Vein endothelial cell (primary cell): Measurements from ENCODE around the gene CDK5. TPM values are rescaled to one million over a fixed set of nuclear protein-coding genes. Genes with fewer than 3 reads are reported as not detected.

Source experiments
- total RNA-seq: library from RNA; depleted of rRNA; stranded (reverse); fragments of >200 nt; gene quantifications from 2 replicates; pipeline ENCODE4 v1.2.3, GENCODE V29; 2012

Gene CDK5
- 15.2 and 15.4 TPM in 2 replicates for total RNA-seq

DNA sequence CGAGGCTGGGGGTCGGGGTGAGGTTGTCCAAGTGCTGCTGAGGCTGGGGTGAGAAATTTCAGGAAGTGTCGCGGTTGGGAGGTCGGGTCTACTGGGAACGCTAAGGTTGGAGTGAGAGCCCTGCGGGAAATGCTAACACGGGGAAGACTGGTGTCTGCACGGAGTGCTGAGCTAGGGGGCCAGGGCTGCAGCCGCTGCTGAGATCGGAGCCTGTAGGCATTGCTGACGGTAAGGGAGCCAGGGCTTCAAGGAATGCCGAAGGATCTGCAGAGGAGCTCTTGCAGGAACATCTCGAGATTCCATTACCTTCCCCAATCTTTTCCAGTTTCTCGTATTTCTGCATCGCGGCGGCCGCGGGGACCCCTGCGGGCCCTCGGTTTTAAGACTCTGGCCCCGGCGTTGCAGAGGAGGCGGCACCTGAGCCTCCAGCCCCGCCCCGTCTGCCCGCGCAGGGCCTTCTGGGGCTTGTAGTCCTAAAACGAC is at the start of gene CDK5:
TSS of gene CDK5 (minus strand) at position 392 of the 483 bp plus-strand sequence. CDS start at position 343, 49 bp downstream.

DNA sequence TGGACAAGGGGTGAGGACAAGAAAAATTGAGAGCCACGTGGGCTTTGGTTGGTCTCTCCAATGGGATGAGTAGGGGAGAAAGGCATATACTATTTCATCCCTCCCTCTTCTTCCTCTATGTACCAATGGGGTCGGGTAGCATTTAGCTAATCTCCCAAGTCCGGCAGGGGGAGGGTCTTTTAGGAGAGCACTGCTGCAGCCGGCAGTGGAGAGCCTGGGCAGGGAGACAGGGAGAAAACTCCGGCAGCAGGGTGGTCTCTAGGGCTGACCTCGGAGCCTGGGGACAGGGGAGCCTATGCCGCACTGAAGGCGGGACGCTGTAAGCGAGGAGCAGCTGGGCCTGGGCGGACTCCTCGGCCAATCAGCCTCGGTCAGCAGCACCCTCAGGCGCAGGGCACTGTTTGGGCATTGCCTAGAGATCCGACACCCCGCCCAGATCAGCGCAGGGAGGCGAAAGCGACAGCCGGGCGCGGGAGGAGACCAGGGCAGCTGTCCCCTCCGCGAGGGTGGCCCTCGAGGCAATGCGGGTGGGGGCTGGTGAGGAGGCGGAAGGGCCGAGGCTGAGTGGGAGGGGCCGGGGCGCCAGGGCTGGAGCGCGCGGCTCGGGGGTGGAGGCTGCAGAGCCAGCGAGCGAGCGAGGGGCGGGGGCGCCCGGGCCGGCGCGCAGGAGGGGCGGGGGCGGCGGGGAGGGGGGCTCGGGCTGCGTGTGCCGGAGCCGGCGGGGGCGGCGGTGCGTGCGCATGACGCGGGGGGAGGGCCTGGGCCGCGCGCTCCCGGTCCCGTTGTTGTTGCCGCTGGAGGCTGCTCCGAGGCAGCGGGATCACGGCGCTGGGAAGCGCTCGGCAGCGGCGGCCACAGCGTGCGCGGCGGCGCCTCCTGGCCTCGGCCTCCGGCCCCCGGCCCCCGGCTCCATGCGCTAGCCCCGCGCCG is 28.3 kb upstream of the CDK5 start, which contains the start of gene AGAP3:
TSS of gene AGAP3 (plus strand) at position 785 of the 930 bp plus-strand sequence. CDS start 267 bp downstream, outside the sequence.

DNA sequence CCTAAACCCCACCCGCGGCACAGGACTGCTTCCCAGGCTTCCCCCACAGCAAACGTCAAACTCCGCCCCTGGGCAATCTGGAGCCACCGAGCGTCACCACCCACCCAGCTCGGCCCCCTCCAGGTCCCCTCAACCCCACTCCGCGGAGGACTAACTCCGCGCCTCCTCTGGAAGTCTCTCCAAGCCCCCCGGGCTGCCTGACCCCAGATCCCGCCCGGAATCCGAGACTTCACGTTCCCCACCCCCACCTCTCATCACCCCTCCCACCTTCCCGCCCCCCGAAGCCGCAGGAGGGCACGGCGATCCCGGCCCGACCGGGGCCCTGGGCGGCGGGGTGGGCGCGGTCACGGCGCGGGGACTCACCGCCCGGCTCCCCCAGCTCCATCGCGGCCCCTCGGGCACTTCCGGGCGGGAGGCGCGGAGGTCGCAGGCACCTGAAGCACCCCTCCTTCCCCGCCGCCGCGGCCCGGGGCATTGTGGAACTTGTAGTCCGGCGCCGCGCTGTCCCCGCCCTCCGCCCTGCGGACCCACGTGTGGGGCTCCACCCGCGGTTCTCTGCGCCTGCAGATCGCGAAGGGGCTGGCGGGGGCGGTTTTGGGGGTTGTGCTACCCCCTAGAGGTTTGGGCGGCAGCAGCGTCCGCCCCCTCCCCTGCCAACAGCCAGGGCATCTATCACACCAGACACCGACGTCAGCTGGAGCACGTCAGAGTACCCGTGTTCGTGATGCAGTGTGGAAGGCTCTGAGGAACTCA is 25.6 kb upstream of the CDK5 start, which contains the start of gene TMUB1:
TSS of gene TMUB1 (minus strand) at position 423 of the 753 bp plus-strand sequence. CDS start 930 bp downstream, outside the sequence.

DNA sequence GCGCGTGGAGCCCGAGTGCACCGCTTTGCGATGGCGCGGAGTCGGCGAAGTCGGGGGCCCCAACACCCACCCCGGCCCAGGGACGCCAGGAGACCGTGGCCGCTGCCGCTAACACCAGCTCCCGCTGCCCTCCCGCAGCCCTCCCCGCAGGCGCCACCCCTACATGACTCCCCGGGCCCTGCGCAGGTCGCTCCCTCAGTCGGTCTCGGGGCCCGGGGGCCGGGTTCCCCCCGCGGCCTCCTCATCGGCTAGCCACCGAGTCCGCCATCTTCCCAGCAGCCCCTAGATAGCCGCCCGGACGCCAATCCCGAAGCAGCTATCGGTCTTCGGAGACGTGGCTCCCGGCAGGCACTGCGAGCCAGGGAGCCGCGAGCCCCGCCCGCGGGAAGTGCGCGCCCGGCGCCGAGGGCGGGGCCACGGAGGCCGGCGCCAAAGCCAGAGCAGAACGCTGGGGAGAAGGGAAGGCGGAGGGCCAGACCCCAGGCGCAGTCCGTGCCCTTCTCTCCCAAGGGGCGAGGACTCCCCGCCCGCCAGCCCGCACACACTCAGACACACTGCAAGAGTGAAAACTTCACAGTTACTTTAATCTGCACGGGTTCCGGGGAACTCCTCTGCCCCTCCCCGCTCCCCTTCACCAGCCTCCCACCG is 22.9 kb upstream of the CDK5 start, which contains the start of gene FASTK:
TSS of gene FASTK (minus strand) at position 288 of the 648 bp plus-strand sequence. CDS start at position 245, 43 bp downstream.

DNA sequence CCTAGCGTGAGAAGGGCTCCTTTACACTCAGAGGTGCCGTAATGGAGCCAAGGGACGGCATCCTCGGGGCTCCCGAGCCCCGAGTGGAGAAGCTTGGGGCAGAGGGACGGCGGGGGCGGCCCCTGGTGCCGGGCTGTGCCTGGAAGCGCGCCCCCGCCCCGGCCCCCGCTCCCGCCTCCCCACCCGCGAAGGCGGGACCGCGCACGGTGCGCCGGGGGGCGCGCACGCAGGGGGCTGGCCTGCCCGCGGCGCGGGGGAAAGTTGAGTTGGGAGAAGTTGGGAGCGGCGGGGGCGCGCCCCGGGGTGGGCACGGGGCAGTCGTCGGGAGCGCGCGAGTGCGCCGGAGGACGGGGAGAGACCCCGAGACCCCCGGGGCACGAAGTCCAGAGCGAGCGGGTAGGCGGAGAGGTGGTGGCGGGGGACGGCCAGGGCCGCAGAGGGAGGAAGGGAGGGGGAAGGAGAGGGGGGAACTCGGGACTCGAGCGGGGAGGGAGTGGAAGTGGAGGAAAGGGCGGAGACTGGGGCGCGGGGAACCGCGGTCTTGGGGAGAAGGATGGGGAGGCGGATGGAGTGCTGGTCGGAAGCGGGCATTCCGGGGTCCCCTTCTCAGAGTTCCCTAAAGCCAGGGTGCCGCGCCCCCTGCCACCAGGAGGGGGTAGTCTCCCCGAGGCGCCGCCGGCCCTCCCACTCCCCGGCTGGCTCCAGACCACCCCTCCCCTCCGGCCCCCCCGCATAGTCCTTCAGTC is 1.8 kb upstream of the CDK5 start, which contains the start of gene SLC4A2:
TSS of gene SLC4A2 (plus strand) at position 223 of the 746 bp plus-strand sequence. CDS start 2,399 bp downstream, outside the sequence.

DNA sequence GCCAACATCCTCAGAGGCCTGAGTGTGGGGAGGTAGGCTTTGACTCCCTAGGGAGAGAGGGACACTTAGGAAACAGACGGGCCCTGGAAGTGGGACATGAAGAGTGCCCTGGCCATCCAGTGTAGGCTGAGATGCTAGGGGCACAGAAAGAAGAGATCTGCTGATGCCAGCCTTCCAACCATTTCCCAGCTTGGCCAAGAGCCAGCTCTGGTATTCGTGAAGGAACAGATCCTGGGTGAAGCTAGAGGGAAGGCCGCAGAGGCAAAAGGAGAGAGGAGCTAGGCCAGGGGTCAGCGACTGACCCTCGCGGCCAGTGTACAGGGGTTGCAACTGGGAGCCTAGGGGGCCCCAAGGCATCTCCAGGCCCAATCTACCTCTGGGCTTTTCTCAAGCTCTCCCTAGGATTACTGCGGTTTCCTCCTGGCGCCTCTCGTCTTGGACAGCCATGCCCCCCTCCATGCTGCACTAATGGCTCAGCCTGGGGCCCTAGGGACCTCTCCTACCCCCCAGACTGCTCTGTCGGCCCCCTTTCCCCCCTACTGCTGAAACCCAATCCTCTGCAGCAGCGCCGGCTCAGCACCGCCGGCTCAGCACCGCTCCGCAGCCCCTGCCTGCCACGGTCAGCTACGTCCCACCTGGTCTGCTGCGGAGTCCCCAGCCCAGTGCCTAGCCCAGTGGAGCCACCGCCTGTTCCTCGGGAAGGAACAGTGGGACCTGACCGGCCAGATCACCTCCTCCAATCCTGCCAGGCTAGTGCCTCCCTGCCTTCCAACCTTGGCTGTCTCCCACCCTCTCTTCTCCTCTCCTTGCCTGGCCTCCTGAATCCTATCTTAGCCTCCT is 9.5 kb downstream of the CDK5 start, which contains the start of gene ASIC3:
TSS of gene ASIC3 (plus strand) at position 556 of the 840 bp plus-strand sequence. CDS start 355 bp downstream, outside the sequence.

DNA sequence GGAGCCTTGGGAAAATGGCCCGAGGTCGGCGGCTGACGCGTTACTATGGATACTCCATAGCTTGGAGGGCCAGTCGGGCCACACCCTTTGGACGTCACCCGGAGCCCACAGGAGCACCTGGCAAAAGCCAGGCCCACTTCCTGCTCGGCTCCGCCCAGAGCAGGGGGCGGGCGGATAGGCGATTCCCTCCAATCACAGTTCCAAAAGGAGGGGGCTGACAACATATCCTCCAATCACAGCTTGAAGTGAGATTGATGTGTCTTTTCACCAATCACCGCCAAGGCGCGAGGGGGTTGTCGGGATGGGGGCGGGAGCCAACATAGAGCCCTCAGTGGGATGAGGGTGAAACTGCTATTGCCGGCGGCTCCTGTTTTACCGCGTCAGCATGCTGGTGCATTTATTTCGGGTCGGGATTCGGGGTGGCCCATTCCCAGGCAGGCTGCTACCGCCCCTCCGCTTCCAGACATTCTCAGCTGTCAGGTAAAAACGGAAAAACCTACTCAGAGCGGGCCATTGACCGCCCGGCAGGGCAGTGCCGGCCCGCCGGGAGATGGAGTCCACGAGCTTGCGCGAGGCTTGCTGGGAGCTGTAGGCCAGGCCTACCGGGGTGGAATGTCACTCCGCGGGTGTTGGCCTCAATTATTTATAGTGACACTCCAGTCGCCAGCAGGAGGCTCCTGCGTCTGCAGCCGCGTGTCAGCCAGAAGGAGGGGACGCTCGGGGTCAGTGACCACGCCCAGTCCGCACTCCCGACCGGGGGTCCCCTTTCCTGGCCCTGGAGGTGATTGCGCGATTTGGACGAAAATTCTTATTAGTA is 29.4 kb downstream of the CDK5 start, which contains the start of gene ABCB8:
TSS of gene ABCB8 (plus strand) at position 320 of the 817 bp plus-strand sequence. CDS start at position 386, 66 bp downstream.

DNA sequence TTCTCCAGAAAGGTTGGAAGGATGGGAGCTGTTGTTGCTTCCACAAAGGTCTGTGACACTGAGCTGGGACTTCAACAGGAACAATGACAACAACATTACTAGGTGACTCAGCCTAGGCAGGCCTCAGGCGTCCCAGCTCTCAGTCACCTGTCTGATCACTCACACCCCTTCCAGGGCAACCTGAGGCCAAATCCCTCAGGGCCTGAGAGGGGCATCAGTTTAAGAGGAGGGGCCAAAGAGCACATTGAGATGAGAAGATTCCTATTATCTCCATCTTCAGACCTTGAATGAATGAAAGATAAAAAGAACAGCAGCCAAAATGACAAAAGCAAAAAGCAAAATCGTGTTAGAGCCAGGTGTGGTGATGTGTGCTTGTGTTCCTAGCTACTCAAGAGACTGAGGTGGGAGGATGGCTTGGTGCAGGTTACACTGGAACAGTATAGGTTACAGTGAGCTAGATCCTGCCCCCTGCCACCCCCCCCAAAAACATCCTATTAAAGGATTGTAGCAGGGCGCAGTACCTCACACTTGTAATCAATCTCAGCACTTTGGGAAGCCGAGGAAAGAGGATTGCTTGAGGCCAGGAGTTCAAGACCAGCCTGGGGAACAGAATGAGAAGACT is 33.2 kb downstream of the CDK5 start, which contains the start of gene ATG9B:
TSS of gene ATG9B (minus strand) at position 60 of the 622 bp plus-strand sequence. CDS start 71 bp downstream, outside the sequence.

Other genes with a start within 250 kb of the CDK5 start
- gene AOC1, start 205.4 kb downstream of the CDK5 start, total RNA-seq: not detected in 2 replicates
- under 0.01 TPM in 1 of 2 replicates, not detected in the other for gene KCNH2, start 79.6 kb downstream of the CDK5 start, total RNA-seq
- 67.6 and 106 TPM in 2 replicates for gene NOS3, start 66.9 kb downstream of the CDK5 start, total RNA-seq
- under 0.01 and 0.10 TPM in 2 replicates for gene ATG9B, start 33.4 kb downstream of the CDK5 start, total RNA-seq
- 28.8 and 31.7 TPM in 2 replicates for gene ABCB8, start 29.4 kb downstream of the CDK5 start, total RNA-seq
- 0.29 and 0.33 TPM in 2 replicates for gene ASIC3, start 9.4 kb downstream of the CDK5 start, total RNA-seq
- gene SLC4A2, start 1.7 kb upstream of the CDK5 start, total RNA-seq: 63.9 and 80.7 TPM in 2 replicates
- gene FASTK, start 22.9 kb upstream of the CDK5 start, total RNA-seq: 63.8 and 83.9 TPM in 2 replicates
- 21.0 and 31.0 TPM in 2 replicates for gene TMUB1, start 25.6 kb upstream of the CDK5 start, total RNA-seq
- 84.4 and 104 TPM in 2 replicates for gene AGAP3, start 28.6 kb upstream of the CDK5 start, total RNA-seq
- gene GBX1, start 109.8 kb upstream of the CDK5 start, total RNA-seq: under 0.01 TPM in 1 of 2 replicates, not detected in the other
- not detected in 2 replicates for gene ASB10, start 129.4 kb upstream of the CDK5 start, total RNA-seq
- gene H2BK1, start 152.6 kb upstream of the CDK5 start, total RNA-seq: not detected in 2 replicates
- 76.1 and 90.5 TPM in 2 replicates for gene ABCF2, start 169.3 kb upstream of the CDK5 start, total RNA-seq
- gene CHPF2, start 174.6 kb upstream of the CDK5 start, total RNA-seq: 82.7 and 91.5 TPM in 2 replicates
- 2.7 and 5.2 TPM in 2 replicates for gene SMARCD3, start 190.8 kb upstream of the CDK5 start, total RNA-seq